Rectal smooth muscle tissue (tissue), 1 donor: ENCODE measurements around the gene SMOC1.

Source experiments
- H3K27ac ChIP-seq: one replicate; pipeline ENCODE4 v1.7.0; 2013; ENCODE audit warnings: low read depth, low read length, inconsistent platforms
- H3K27me3 ChIP-seq: one replicate; pipeline ENCODE4 v1.7.0; 2013; ENCODE audit warnings: low read length; ENCODE audit not compliant: control insufficient read depth, insufficient read depth
- H3K36me3 ChIP-seq: one replicate; pipeline ENCODE4 v1.7.0; 2013; ENCODE audit warnings: low read length; ENCODE audit not compliant: control insufficient read depth, insufficient read depth
- H3K4me1 ChIP-seq: one replicate; pipeline ENCODE4 v1.7.0; 2013; ENCODE audit warnings: low read length; ENCODE audit not compliant: control insufficient read depth, insufficient read depth
- H3K4me3 ChIP-seq: one replicate; pipeline ENCODE4 v1.7.0; 2013; ENCODE audit warnings: low read length
- H3K9ac ChIP-seq: one replicate; pipeline ENCODE4 v1.7.0; 2013; ENCODE audit warnings: low read length

Gene SMOC1

DNA sequence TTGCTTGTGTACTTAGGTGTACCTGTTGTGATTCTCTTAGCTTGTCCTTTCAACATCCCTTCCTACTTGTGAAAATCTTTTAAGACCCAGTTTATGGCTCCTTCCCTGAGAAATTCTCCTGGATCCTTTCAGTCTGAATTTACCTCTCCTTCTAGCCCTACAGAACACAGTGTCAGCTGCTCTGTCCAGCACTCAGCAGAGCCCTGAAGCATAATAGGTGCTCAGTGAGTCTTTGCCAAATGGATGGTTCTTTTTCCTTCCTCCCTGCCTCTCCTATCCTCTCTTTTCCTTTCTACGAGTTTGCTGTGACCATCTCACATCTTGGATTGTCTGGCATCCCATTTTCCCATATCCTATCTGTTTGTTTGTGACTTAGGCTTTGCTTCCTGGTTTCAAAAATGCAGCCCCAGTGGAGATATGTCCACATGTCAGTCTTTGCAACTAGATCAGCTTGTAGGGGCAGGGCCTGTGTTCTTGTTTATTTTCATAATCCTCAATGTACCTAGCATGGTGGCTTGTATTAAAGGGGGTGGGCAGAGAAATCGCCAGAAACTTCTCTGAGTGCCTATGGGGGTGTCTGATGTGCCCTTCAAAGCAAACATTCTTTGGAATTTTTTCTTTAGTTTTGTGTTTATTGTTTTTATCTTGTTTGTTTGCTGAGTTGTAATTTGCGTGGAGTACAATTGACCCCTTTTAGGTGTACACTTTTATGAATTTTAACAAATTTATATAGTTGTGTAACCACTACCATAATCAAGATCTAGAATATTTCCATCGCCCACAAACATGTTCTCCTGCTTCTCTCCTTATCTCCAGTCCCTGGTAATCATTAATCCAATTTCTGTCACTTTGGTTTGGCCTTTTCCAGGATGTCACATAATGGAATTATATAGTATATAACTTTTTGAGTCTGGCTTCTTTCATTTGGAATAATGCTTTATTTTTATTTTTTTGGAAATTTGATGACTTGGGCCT is 62.8 kb downstream of the SMOC1 start:
- H3K27ac ChIP-seq = no peak overlapping the region
- H3K27me3 ChIP-seq = no peaks in the 10 kb centered on the region
- H3K4me1 ChIP-seq = no peaks in the 10 kb centered on the region
- H3K36me3 ChIP-seq = no peaks in the 10 kb centered on the region
- H3K9ac ChIP-seq = no peak overlapping the region
- H3K4me3 ChIP-seq = no peak overlapping the region

DNA sequence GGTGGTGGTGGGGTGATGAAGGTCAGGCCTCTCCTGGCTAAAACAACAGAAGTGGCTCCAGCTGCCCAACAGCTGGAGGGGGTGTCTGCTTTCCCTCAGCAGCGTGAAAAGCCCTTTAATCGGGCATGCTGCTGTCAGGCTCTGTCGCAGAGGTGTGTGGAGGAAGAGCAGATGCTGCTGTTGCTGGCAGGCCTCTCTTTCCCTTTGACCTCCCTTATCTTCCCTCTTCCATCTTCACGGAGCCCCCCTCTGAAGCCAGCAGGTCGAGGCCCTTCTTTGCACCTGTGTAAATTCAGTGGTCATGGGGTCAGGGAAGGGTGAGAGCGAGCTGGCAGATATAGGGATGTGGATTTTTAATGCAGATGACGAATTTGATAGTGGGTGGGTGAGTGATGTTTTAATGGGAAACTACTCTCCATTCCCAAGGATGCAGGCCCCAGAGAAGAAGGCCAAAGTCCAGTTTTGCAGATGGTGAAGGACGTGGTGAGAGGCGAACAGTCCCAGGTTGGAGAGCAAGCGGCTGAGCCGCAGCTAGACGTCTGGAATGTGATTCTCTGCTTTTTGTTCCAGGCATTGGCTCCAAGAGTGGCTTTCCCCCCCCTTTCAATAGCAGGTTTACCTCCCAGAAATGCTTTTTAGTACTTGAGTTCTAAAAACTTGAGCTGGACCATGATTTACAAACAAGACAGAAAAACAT is 64.0 kb downstream of the SMOC1 start:
- Histone ChIP-seq H3K27me3 (no peaks in the 10 kb centered on the region), H3K36me3 (no peaks in the 10 kb centered on the region), H3K4me1 (no peaks in the 10 kb centered on the region), H3K27ac (no peak overlapping the region), H3K4me3 (no peak overlapping the region), H3K9ac (no peak overlapping the region)

- no peak overlapping the region for H3K27ac ChIP-seq
- no peak overlapping the region for H3K9ac ChIP-seq
- H3K27me3 ChIP-seq = no peaks in the 10 kb centered on the region
- no peak overlapping the region for H3K4me3 ChIP-seq
- no peaks in the 10 kb centered on the region for H3K36me3 ChIP-seq
- H3K4me1 ChIP-seq = no peaks in the 10 kb centered on the region
These were observed 66.1 kb downstream of the SMOC1 start for GRCh38 chr14:69945347-69945746.

DNA sequence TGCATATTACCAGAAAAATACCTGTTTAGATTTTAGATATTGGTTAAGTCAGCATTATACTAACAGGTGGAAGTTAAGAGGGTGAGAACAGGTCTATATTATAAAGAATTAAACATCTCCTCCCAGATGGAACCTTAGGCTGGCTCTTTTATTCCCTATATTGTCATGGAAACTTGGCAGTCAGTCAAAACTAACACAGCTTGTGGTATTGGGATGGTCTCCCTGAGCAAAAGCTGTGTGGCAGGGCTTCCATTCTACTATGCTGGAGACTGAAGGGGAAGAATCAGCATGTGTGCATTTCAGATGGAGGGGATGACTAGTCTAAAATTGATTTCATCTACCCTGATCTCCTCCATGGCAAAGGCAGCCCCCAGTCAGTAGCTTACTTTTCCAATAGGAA is 66.7 kb downstream of the SMOC1 start:
- H3K36me3 ChIP-seq = no peaks in the 10 kb centered on the region
- no peaks in the 10 kb centered on the region for H3K4me1 ChIP-seq

GRCh38 chr14:69948351-69948750 is 69.1 kb downstream of the SMOC1 start:
- H3K27me3 ChIP-seq = no peaks in the 10 kb centered on the region
- no peak overlapping the region for H3K4me3 ChIP-seq
- H3K27ac ChIP-seq = no peak overlapping the region
- H3K4me1 ChIP-seq = no peaks in the 10 kb centered on the region
- no peak overlapping the region for H3K9ac ChIP-seq
- no peaks in the 10 kb centered on the region for H3K36me3 ChIP-seq

More for the DNA sequence above, 66.7 kb downstream of the SMOC1 start:
- H3K4me3 ChIP-seq = no peak overlapping the region
- H3K27me3 ChIP-seq = no peaks in the 10 kb centered on the region
- no peak overlapping the region for H3K27ac ChIP-seq
- no peak overlapping the region for H3K9ac ChIP-seq

DNA sequence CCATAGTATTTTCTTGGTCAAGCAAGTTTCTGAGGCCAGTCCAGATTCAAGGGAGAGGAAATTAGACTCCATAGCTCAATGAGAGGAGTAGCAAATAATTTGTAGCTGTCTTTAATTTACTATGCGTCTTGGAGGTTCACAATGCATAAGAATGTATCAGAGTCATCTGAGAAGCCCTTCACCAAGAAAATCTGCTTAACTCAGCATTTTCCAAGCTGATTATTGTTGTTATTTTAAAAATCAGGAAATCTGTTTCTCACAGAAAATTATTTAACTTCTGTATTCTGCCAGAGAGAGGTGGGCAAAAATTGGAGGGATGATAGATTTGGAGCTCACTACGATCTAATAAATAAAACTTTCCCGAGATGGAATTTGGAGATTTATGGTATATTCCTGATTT is 72.0 kb downstream of the SMOC1 start:
- no peaks in the 10 kb centered on the region for H3K36me3 ChIP-seq
- H3K27ac ChIP-seq = no peak overlapping the region

GRCh38 chr14:69951935-69952334 is 72.7 kb downstream of the SMOC1 start:
- H3K9ac ChIP-seq = no peak overlapping the region
- H3K27ac ChIP-seq = no peak overlapping the region
- no peaks in the 10 kb centered on the region for H3K4me1 ChIP-seq
- no peaks in the 10 kb centered on the region for H3K36me3 ChIP-seq
- H3K4me3 ChIP-seq = no peak overlapping the region
- H3K27me3 ChIP-seq = no peaks in the 10 kb centered on the region

More for the DNA sequence above, 72.0 kb downstream of the SMOC1 start:
- H3K4me3 ChIP-seq = no peak overlapping the region
- no peaks in the 10 kb centered on the region for H3K4me1 ChIP-seq
- no peak overlapping the region for H3K9ac ChIP-seq
- no peaks in the 10 kb centered on the region for H3K27me3 ChIP-seq

- H3K4me3 ChIP-seq = no peak overlapping the region
- H3K9ac ChIP-seq = no peak overlapping the region
- H3K4me1 ChIP-seq = no peaks in the 10 kb centered on the region
- H3K27ac ChIP-seq = no peak overlapping the region
- H3K36me3 ChIP-seq = no peaks in the 10 kb centered on the region
- H3K27me3 ChIP-seq = no peaks in the 10 kb centered on the region
These were observed 74.2 kb downstream of the SMOC1 start for GRCh38 chr14:69953266-69953915.

DNA sequence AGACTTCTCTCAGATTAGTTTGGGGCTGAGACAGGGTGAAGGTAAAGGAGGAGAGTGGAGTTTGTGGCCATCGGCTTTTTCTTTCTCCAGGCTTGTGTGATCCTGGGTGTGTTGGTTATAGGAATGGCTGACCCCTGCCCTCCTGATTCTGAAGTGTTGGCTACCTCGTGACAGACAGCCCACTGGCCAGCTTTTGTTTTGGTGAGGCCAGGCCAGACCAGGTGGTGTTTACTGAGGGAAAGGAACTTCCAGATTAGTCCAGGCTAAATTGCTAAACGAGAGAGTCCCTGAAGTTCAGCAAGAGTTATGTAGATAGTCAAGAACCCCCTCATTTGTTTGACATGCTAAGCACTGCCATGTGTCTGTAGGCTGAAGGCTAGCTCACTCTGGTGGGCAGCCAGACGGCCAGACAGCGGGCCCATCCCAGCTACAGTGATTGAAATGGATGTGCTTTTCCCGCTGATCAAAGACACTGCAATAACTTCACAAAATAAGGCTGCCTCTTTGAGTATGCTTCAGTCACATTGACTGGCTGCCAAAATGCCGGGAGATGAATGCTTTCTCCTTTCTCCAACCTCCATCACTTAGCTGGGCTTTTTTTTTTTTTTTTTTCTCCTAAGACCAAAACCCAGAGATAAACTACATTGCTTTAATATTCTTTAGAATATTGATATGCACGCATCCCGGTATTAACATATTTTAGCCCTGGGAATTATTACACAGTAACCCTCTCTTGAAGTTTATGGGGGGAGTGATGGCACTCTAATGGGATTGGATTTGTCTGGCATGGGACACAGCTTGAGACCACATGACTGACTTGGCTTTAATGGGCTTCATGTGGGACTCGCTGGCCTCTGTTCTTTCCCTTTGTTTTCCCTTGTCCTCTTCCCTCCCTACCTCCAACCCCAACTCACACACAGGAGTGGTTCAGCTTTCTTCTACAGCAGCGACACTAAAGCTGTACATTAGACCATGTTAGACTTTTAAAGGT is 76.9 kb downstream of the SMOC1 start:
- Histone ChIP-seq H3K9ac (no peak overlapping the region), H3K36me3 (no peaks in the 10 kb centered on the region), H3K4me3 (no peak overlapping the region), H3K4me1 (no peaks in the 10 kb centered on the region), H3K27ac (no peak overlapping the region), H3K27me3 (no peaks in the 10 kb centered on the region)

- Histone ChIP-seq H3K9ac (no peak overlapping the region), H3K27ac (no peak overlapping the region), H3K36me3 (no peaks in the 10 kb centered on the region), H3K4me1 (no peaks in the 10 kb centered on the region), H3K4me3 (no peak overlapping the region), H3K27me3 (no peaks in the 10 kb centered on the region)
These were observed 77.8 kb downstream of the SMOC1 start for GRCh38 chr14:69956970-69957369.

DNA sequence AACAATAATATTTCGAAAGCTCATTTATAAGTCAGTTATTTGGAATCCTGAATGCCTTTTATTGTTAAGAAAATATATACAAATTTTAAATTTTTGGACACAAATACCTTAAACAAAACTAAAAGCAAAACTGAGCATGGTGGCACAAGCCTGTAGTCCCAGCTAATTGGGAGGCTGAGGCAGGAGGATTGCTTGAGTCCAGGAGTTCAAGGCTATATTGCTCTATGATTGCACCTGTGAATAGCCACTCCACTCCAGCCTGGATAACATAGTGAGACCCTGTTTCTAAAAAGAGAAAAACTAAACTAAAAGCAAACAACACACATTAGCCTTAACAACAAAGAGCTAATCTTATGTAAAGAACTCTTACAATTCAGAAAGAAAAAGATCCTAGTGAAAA is 78.8 kb downstream of the SMOC1 start:
- H3K27me3 ChIP-seq = no peaks in the 10 kb centered on the region
- H3K4me1 ChIP-seq = no peaks in the 10 kb centered on the region
- no peak overlapping the region for H3K27ac ChIP-seq
- no peak overlapping the region for H3K4me3 ChIP-seq
- H3K36me3 ChIP-seq = no peaks in the 10 kb centered on the region
- H3K9ac ChIP-seq = no peak overlapping the region
